SK-N-SH treated with all-trans-retinoic acid at 6 μM for 48 hours (cell line): ENCODE results near the gene PHF20.

Experiments
- ARNTL ChIP-seq: fragments of 450-650 bp; formaldehyde crosslinking; IDR thresholded peaks from 2 replicates; pipeline ENCODE4 v1.5.0; 2020; ENCODE audit warnings: low read depth, mild to moderate bottlenecking, moderate library complexity, borderline replicate concordance
- BACH2 ChIP-seq: fragments of 250-450 bp; sonication (Bioruptor Pico); IDR thresholded peaks from 2 replicates; pipeline ENCODE4 v1.9.0; 2021; ENCODE audit warnings: mild to moderate bottlenecking, borderline replicate concordance
- CSDC2 ChIP-seq: fragments of 250-450 bp; sonication (Bioruptor Pico); IDR thresholded peaks from 2 replicates; pipeline ENCODE4 v1.5.0; 2020; ENCODE audit warnings: mild to moderate bottlenecking, moderate library complexity
- ISL1 ChIP-seq: fragments of 250-450 bp; sonication (Bioruptor Pico); IDR thresholded peaks from 2 replicates; pipeline ENCODE4 v2.1.2; 2022; ENCODE audit warnings: mild to moderate bottlenecking, moderate library complexity
- PPARA ChIP-seq: fragments of 250-450 bp; sonication (Bioruptor Pico); IDR thresholded peaks from 2 replicates; pipeline ENCODE4 v1.5.0; 2020; ENCODE audit warnings: mild to moderate bottlenecking, borderline replicate concordance
- RARB ChIP-seq: fragments of 250-450 bp; sonication (Bioruptor Pico); IDR thresholded peaks from 2 replicates; pipeline ENCODE4 v1.8.0; 2021; ENCODE audit warnings: mild to moderate bottlenecking, moderate library complexity
- SNAI2 ChIP-seq: fragments of 250-450 bp; sonication (Bioruptor Pico); IDR thresholded peaks from 2 replicates; pipeline ENCODE4 v1.5.0; 2020; ENCODE audit warnings: mild to moderate bottlenecking, moderate library complexity
- TOX ChIP-seq: fragments of 250-450 bp; sonication (Bioruptor Pico); IDR thresholded peaks from 2 replicates; pipeline ENCODE4 v1.8.0; 2021; ENCODE audit warnings: mild to moderate bottlenecking, moderate library complexity, borderline replicate concordance
- ZC3H10 ChIP-seq: fragments of 250-450 bp; sonication (Bioruptor Pico); IDR thresholded peaks from 2 replicates; pipeline ENCODE4 v1.5.1; 2021; ENCODE audit warnings: mild to moderate bottlenecking, moderate library complexity
- ZNF8 ChIP-seq: fragments of 450-650 bp; formaldehyde crosslinking; IDR thresholded peaks from 2 replicates; pipeline ENCODE4 v1.5.0; 2020; ENCODE audit warnings: mild to moderate bottlenecking, moderate library complexity
- TF ChIP-seq, protein P1 (sequence below): fragments of 250-450 bp; sonication (Bioruptor Pico); IDR thresholded peaks from 2 replicates; pipeline ENCODE4 v1.8.0; 2021; ENCODE audit warnings: low read depth, mild to moderate bottlenecking, moderate library complexity, borderline replicate concordance
- TF ChIP-seq, protein P2 (sequence below): fragments of 250-450 bp; sonication (Bioruptor Pico); IDR thresholded peaks from 2 replicates; pipeline ENCODE4 v1.5.1; 2020; ENCODE audit warnings: low read depth, mild to moderate bottlenecking, moderate library complexity
- TF ChIP-seq, protein P3 (sequence below): fragments of 250-450 bp; sonication (Bioruptor Pico); IDR thresholded peaks from 2 replicates; pipeline ENCODE4 v1.8.0; 2020; ENCODE audit warnings: mild to moderate bottlenecking, moderate library complexity, borderline replicate concordance
- TF ChIP-seq, protein P4 (sequence below): fragments of 250-450 bp; sonication (Bioruptor Pico); IDR thresholded peaks from 2 replicates; pipeline ENCODE4 v1.5.1; 2021; ENCODE audit warnings: mild to moderate bottlenecking, moderate library complexity

DNA sequence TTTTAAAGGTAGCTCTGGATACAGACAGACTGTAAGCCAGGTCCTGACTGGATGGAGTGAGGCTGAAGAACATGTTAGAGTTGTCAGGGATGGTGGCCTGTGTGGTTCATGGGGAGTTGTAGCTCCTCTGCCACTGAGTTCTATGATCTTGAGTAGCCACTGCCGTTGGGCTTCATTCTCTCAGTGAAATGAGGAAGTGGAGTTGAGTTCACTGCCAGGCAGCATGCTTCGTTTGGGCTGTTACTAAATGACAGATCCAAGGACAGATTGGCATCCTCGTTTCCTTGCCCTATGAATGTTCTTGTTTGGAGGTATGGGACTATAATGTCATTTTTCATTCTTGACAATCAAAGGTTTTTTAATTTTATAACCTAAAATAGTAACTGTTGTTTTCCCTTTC, 145.3 kb downstream of the PHF20 start:
- TF ChIP-seq PPARA (no peak), RARB (CRISPR knock-in tag) (no peak), SNAI2 (CRISPR knock-in tag) (no peak), ZNF8 (CRISPR knock-in tag) (no peak), ARNTL (CRISPR knock-in tag) (no peak), TOX (CRISPR knock-in tag) (no peak), BACH2 (CRISPR knock-in tag) (no peak), ISL1 (CRISPR knock-in tag) (no peak), ZC3H10 (CRISPR knock-in tag) (no peak), CSDC2 (CRISPR knock-in tag) (no peak)
- TF ChIP-seq, protein P1, sequence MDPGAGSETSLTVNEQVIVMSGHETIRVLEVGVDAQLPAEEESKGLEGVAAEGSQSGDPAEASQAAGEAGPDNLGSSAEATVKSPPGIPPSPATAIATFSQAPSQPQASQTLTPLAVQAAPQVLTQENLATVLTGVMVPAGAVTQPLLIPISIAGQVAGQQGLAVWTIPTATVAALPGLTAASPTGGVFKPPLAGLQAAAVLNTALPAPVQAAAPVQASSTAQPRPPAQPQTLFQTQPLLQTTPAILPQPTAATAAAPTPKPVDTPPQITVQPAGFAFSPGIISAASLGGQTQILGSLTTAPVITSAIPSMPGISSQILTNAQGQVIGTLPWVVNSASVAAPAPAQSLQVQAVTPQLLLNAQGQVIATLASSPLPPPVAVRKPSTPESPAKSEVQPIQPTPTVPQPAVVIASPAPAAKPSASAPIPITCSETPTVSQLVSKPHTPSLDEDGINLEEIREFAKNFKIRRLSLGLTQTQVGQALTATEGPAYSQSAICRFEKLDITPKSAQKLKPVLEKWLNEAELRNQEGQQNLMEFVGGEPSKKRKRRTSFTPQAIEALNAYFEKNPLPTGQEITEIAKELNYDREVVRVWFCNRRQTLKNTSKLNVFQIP (CRISPR knock-in tag) = no peak
- TF ChIP-seq, protein P2, sequence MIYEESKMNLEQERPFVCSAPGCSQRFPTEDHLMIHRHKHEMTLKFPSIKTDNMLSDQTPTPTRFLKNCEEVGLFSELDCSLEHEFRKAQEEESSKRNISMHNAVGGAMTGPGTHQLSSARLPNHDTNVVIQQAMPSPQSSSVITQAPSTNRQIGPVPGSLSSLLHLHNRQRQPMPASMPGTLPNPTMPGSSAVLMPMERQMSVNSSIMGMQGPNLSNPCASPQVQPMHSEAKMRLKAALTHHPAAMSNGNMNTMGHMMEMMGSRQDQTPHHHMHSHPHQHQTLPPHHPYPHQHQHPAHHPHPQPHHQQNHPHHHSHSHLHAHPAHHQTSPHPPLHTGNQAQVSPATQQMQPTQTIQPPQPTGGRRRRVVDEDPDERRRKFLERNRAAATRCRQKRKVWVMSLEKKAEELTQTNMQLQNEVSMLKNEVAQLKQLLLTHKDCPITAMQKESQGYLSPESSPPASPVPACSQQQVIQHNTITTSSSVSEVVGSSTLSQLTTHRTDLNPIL = no peak
- TF ChIP-seq, protein P3, sequence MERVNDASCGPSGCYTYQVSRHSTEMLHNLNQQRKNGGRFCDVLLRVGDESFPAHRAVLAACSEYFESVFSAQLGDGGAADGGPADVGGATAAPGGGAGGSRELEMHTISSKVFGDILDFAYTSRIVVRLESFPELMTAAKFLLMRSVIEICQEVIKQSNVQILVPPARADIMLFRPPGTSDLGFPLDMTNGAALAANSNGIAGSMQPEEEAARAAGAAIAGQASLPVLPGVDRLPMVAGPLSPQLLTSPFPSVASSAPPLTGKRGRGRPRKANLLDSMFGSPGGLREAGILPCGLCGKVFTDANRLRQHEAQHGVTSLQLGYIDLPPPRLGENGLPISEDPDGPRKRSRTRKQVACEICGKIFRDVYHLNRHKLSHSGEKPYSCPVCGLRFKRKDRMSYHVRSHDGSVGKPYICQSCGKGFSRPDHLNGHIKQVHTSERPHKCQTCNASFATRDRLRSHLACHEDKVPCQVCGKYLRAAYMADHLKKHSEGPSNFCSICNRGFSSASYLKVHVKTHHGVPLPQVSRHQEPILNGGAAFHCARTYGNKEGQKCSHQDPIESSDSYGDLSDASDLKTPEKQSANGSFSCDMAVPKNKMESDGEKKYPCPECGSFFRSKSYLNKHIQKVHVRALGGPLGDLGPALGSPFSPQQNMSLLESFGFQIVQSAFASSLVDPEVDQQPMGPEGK (CRISPR knock-in tag) = no peak
- TF ChIP-seq, protein P4, sequence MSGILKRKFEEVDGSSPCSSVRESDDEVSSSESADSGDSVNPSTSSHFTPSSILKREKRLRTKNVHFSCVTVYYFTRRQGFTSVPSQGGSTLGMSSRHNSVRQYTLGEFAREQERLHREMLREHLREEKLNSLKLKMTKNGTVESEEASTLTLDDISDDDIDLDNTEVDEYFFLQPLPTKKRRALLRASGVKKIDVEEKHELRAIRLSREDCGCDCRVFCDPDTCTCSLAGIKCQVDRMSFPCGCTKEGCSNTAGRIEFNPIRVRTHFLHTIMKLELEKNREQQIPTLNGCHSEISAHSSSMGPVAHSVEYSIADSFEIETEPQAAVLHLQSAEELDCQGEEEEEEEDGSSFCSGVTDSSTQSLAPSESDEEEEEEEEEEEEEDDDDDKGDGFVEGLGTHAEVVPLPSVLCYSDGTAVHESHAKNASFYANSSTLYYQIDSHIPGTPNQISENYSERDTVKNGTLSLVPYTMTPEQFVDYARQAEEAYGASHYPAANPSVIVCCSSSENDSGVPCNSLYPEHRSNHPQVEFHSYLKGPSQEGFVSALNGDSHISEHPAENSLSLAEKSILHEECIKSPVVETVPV = no peak
